Measurements from ENCODE around the gene AVPI1. TPM values are rescaled to one million over a fixed set of nuclear protein-coding genes. Genes with fewer than 3 reads are reported as not detected.

Gene AVPI1
- total and polyA plus RNA-seq, 8 donors, result 4.3 to 19.7 (median 5.1) TPM

DNA sequence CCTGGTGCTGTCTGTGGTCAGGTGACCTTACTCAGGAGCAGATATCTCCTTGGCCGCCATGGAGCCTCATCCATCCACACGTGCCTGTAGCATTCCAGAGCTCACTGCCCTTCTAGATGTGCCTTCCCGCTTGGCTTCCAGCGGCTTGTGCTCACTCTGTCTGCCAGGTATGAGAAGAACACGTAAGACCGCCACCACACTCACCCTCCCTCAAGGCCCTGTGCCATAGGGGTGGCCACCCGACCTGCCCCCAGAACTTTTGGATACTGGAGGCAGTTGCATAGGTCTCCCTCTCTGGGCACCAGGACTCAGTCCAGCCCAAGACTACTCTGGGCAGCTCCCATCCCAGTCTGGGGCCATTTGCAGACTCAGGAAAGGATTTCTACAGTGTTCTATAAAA, 30.6 kb upstream of the AVPI1 start:
- no peak overlapping the region for H3K4me3 ChIP-seq
- ATAC-seq (no peak), DNase-seq (no peak)
- intact Hi-C loops (cut with DNase I), result no loop called here
- H3K27me3 ChIP-seq, result peaks cover 0 to 4% of the 10 kb centered on the region in 2 donors
- TF ChIP-seq, protein P1, sequence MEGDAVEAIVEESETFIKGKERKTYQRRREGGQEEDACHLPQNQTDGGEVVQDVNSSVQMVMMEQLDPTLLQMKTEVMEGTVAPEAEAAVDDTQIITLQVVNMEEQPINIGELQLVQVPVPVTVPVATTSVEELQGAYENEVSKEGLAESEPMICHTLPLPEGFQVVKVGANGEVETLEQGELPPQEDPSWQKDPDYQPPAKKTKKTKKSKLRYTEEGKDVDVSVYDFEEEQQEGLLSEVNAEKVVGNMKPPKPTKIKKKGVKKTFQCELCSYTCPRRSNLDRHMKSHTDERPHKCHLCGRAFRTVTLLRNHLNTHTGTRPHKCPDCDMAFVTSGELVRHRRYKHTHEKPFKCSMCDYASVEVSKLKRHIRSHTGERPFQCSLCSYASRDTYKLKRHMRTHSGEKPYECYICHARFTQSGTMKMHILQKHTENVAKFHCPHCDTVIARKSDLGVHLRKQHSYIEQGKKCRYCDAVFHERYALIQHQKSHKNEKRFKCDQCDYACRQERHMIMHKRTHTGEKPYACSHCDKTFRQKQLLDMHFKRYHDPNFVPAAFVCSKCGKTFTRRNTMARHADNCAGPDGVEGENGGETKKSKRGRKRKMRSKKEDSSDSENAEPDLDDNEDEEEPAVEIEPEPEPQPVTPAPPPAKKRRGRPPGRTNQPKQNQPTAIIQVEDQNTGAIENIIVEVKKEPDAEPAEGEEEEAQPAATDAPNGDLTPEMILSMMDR (IDR thresholded peaks at IDR 0.05), result no peak
- H3K4me1 ChIP-seq, result peaks cover 29 to 57% of the 10 kb centered on the region in 2 donors
- H3K9me3 ChIP-seq, result no peaks in the 10 kb centered on the region
- H3K27ac ChIP-seq, result no peak overlapping the region
- peaks cover 0 to 12% of the 10 kb centered on the region in 2 donors for H3K36me3 ChIP-seq

DNA sequence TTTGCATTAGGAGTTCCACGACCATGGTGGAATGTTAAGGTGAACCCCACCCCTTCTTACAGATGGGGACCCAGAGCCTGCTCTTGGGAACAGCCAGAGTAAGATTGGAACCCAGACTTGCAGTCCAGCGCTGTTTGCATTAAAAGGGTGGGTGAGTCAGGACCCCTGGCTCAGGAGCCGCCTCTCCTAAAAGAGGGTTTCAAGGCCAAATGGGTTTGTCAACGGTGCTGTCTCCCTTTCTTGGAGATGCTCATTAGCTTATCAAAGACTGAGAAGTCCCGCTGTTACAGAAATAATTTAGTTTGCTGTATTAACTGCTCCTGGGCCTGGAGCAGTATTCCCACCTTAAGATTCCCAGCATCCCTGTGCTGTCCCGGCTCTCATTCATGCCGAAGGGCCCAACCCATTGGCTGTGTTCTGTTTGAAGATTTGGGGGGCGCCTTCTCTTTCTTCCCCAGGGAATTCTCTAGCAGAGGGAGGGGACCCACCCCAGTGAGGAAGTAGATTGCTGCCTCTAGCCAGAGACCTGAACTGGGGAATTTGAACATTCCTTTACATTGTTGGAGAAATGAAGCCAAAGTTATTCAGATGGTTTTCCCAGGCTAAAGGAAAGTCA, 28.3 kb upstream of the AVPI1 start:
- peaks cover 29 to 69% of the 10 kb centered on the region in 2 donors for H3K4me1 ChIP-seq
- H3K36me3 ChIP-seq, result peaks cover 0 to 12% of the 10 kb centered on the region in 2 donors
- DNase-seq (no peak), ATAC-seq (no peak)
- peaks cover 0 to 4% of the 10 kb centered on the region in 2 donors for H3K27me3 ChIP-seq
- no peaks in the 10 kb centered on the region for H3K9me3 ChIP-seq
- H3K4me3 ChIP-seq, result peak overlapping the region; percentile 67 to 74
- intact Hi-C loops (cut with DNase I), result no loop called here
- TF ChIP-seq, protein P1 (IDR thresholded peaks at IDR 0.05), result no peak
- H3K27ac ChIP-seq, result peak overlapping the region; percentile 93 to 95

DNA sequence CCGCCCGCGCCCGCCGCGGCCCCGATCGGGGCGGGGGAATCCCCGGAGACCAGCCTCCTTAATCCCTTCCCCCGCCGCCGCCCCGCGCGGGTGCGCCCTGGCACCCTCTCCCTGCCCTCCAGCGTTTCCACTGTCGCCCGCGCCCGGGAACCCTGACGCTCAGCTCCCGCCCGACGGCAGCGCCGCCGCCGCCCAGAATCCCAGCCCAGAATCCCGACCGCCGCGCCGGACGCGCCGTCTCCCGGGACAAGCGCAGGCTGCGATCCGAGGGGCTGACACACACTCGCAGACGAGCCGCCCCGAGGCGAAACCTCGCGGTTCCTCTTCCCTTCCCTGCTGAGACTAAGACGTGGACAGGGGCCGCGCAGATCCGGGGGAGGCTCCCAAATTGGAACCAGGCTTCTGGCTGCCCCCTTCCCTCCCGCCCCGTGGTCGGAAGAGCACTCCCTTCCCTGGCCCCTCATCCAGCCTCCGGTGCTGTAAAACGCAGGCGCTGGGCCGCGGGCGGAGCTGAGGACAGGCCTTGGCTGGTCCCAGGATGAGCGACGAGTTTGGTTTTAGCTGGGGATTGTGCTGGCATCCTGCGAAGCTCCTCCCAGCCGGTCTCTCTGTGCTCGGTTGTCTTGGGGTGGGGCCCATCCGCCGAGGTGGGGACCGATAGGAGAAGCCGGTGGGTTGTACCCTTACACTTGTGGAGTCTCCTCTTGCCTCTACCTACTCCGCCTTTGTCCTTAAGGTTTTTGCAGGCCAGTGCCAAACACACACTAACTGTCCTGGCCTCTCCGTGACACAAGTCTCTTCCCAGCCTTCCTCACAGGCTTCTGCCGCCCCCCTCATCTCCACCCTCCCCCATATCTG, 27.6 kb upstream of the AVPI1 start:
- H3K4me1 ChIP-seq, result peaks cover 29 to 75% of the 10 kb centered on the region in 2 donors
- H3K4me3 ChIP-seq, result peak overlapping the region; percentile 67 to 74
- TF ChIP-seq, protein P1 (IDR thresholded peaks at IDR 0.05), result no peak
- peak in 3 of 4 donors; percentile 71 to 90 (median 73) for DNase-seq
- H3K27ac ChIP-seq, result peak overlapping the region; percentile 93 to 95
- peaks cover 0 to 4% of the 10 kb centered on the region in 2 donors for H3K27me3 ChIP-seq
- no peaks in the 10 kb centered on the region for H3K9me3 ChIP-seq
- peaks cover 0 to 12% of the 10 kb centered on the region in 2 donors for H3K36me3 ChIP-seq
- ATAC-seq, result peak; percentile 66
- intact Hi-C loops (cut with DNase I), result no loop called here

DNA sequence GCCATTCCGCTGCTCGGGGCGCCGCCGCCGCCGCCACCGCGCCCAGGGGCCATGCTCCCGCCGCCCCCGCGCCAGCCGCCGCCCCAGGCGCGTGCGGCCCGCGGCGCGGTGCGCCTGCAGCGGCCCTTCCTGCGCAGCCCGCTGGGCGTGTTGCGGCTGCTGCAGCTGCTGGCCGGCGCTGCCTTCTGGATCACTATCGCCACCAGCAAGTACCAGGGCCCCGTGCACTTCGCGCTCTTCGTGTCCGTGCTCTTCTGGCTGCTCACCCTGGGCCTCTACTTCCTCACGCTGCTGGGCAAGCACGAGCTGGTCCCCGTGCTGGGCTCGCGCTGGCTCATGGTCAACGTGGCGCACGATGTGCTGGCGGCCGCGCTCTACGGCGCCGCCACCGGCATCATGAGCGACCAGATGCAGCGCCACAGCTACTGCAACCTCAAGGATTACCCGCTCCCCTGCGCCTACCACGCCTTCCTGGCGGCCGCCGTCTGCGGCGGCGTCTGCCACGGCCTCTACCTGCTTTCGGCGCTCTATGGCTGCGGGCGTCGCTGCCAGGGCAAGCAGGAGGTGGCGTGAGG, 26.9 kb upstream of the AVPI1 start:
- Histone ChIP-seq H3K27me3 (peaks cover 0 to 4% of the 10 kb centered on the region in 2 donors), H3K4me1 (peaks cover 25 to 76% of the 10 kb centered on the region in 2 donors), H3K36me3 (peaks cover 0 to 12% of the 10 kb centered on the region in 2 donors), H3K4me3 (peak overlapping the region; percentile 67 to 74), H3K9me3 (no peaks in the 10 kb centered on the region), H3K27ac (peak overlapping the region; percentile 93 to 95)
- intact Hi-C loops (cut with DNase I), result no loop called here
- DNase-seq, result peak; percentile 77 to 92 (median 82)
- peak; percentile 64 for ATAC-seq
- TF ChIP-seq, protein P1 (IDR thresholded peaks at IDR 0.05), result no peak

Data from left lung (tissue), 10 donors.